B cell (primary cell): ENCODE data around the gene TMEM38A. TPM values are rescaled to one million over a fixed set of nuclear protein-coding genes. Genes with fewer than 3 reads are reported as not detected.

ENCODE experiments used
- ATAC-seq: fragments of 200-7000 bp; cut with Tn5 transposase; one replicate; pipeline ENCODE4 v1.10.0; 2021; ENCODE audit warnings: low read depth, mild to moderate bottlenecking, moderate number of reproducible peaks, moderate library complexity
- CTCF ChIA-PET: fragments of 350-600 bp; sonication (Branson Sonifier 250); formaldehyde crosslinking; loops from one replicate; lab custom pipeline; 2021; ENCODE audit warnings: antibody characterized with exemption, inconsistent platforms; lab: Charles Lee
- POLR2A ChIA-PET: fragments of 350-600 bp; sonication (Branson Sonifier 250); formaldehyde crosslinking; loops from one replicate; lab custom pipeline; 2021; ENCODE audit warnings: antibody characterized with exemption; lab: Charles Lee
- DNase-seq: peaks from one replicate; pipeline ENCODE4 v3.0.0; 2013
- H2AFZ ChIP-seq: 2 replicates; pipeline ENCODE4 v1.6.1; 2012; ENCODE audit warnings: mild to moderate bottlenecking, low read depth, low read length; ENCODE audit not compliant: insufficient read depth, poor library complexity, severe bottlenecking
- H3K27ac ChIP-seq, 2 donors: 1 replicate in 1 of 2; 2 replicates in 1 of 2; pipeline ENCODE4 v1.5.1; 2012 to 2013; ENCODE audit warnings: low read length in 2 of 2, mild to moderate bottlenecking in 2 of 2, moderate library complexity in 1 of 2
- H3K27me3 ChIP-seq, 4 experiments: fragments of 200-600 bp in 1 of 4; sonication (generic) in 1 of 4; replicated peaks in 1 of 4; 1 replicate in 2 of 4; 2 replicates in 2 of 4; pipeline versions ENCODE4 v1.6.1 to v1.7.0; 2013 to 2016; ENCODE audit warnings: low read length in 3 of 4, mild to moderate bottlenecking in 2 of 4, mixed read lengths in 1 of 4, moderate library complexity in 1 of 4; ENCODE audit not compliant: insufficient read depth in 4 of 4, control insufficient read depth in 3 of 4; ENCODE audit errors: control extremely low read depth in 1 of 4
- H3K36me3 ChIP-seq, 2 experiments: replicated peaks in 1 of 2; 1 replicate in 1 of 2; 2 replicates in 1 of 2; pipeline versions ENCODE4 v1.6.1 to v1.7.1; 2013; ENCODE audit warnings: low read length in 1 of 2; ENCODE audit not compliant: insufficient read depth in 2 of 2, control insufficient read depth in 1 of 2; ENCODE audit errors: control extremely low read depth in 1 of 2, extremely low read depth in 1 of 2
- H3K4me1 ChIP-seq, 2 donors: fragments of 200-600 bp in 1 of 2; sonication (generic) in 1 of 2; 1 replicate in 1 of 2; 2 replicates in 1 of 2; pipeline versions ENCODE4 v1.5.1 to v1.6.1; 2013 to 2017; ENCODE audit warnings: low read length in 2 of 2; ENCODE audit not compliant: control insufficient read depth in 2 of 2, insufficient read depth in 2 of 2
- H3K4me2 ChIP-seq: replicated peaks from 2 replicates; pipeline ENCODE3; 2012; ENCODE audit warnings: mild to moderate bottlenecking, low read depth, low read length; ENCODE audit not compliant: poor library complexity, severe bottlenecking
- H3K4me3 ChIP-seq, 5 experiments: fragments of 200-600 bp in 1 of 5; sonication (generic) in 1 of 5; 1 replicate in 3 of 5; 2 replicates in 2 of 5; pipeline versions ENCODE4 v1.5.1 to v1.7.0; 2011 to 2016; ENCODE audit warnings: low read length in 4 of 5, mild to moderate bottlenecking in 4 of 5, low read depth in 2 of 5, control low read depth in 1 of 5, moderate library complexity in 1 of 5; ENCODE audit not compliant: insufficient read depth in 1 of 5; ENCODE audit errors: control extremely low read depth in 1 of 5, extremely low read depth in 1 of 5
- H3K79me2 ChIP-seq: fragments of 200-600 bp; sonication (generic); one replicate; pipeline ENCODE4 v1.6.0; 2016; ENCODE audit warnings: low read length; ENCODE audit not compliant: control insufficient read depth, insufficient read depth
- H3K9ac ChIP-seq: fragments of 200-600 bp; sonication (generic); 2 replicates; pipeline ENCODE4 v1.6.1; 2017; ENCODE audit warnings: mild to moderate bottlenecking, low read length, moderate library complexity
- H3K9me3 ChIP-seq, 3 donors: one replicate each; pipeline versions ENCODE4 v1.6.1 to v1.7.1; 2013; ENCODE audit warnings: low read length in 2 of 3; ENCODE audit not compliant: control insufficient read depth in 2 of 3, insufficient read depth in 1 of 3; ENCODE audit errors: control extremely low read depth in 1 of 3
- H4K20me1 ChIP-seq: 2 replicates; pipeline ENCODE4 v1.6.0; 2012; ENCODE audit warnings: mild to moderate bottlenecking, low read length; ENCODE audit not compliant: insufficient read depth, control insufficient read depth, poor library complexity, severe bottlenecking
- H3K27ac Mint-ChIP-seq: one replicate; pipeline ENCODE4 v1.8.0; 2021; ENCODE audit warnings: mixed read lengths
- H3K27me3 Mint-ChIP-seq: one replicate; pipeline ENCODE4 v1.8.0; 2021; ENCODE audit warnings: mixed read lengths
- H3K4me1 Mint-ChIP-seq: one replicate; pipeline ENCODE4 v1.8.0; 2021; ENCODE audit warnings: mixed read lengths
- H3K4me3 Mint-ChIP-seq: one replicate; pipeline ENCODE4 v1.8.0; 2021; ENCODE audit warnings: mixed read lengths
- H3K9me3 Mint-ChIP-seq: one replicate; pipeline ENCODE4 v1.8.0; 2022; ENCODE audit warnings: mixed read lengths; ENCODE audit not compliant: insufficient read depth
- CTCF ChIP-seq: fragments of 200-600 bp; IDR thresholded peaks from one replicate; pipeline ENCODE4 v1.8.0; 2022; ENCODE audit warnings: antibody characterized with exemption, mild to moderate bottlenecking
- EZH2 ChIP-seq: IDR thresholded peaks from 2 replicates; pipeline ENCODE4 v1.6.1; 2012; ENCODE audit warnings: borderline replicate concordance, low read depth, mild to moderate bottlenecking, moderate library complexity, low read length; ENCODE audit not compliant: insufficient read depth, poor library complexity, severe bottlenecking
- WGBS: methylation state at CpG from one replicate; pipeline ENCODE4 v1.1.5; 2013; ENCODE audit warnings: missing lambda C conversion rate; ENCODE audit not compliant: insufficient coverage; 5-methylcytosine and 5-hydroxymethylcytosine counted together
- intact Hi-C: fragments of 100-400 bp; cut with micrococcal nuclease; formaldehyde crosslinking; loops from one replicate; pipeline ENCODE4 v1.10.0; 2022
- polyA plus RNA-seq: library from polyadenylated mRNA; depleted of rRNA; stranded (reverse); fragments of >200 nt; gene quantifications from 2 replicates; pipeline ENCODE4 v1.2.3, GENCODE V29; 2012
- total RNA-seq, 2 donors: library from RNA; stranded (reverse); fragments of 120-200 nt in 1 of 2; gene quantifications; 1 replicate in 1 of 2; 2 replicates in 1 of 2; pipeline versions ENCODE4 v1.2.3 to v1.2.4, GENCODE V29; 2013 to 2022

The TMEM38A gene
- total and polyA plus RNA-seq, 2 donors (not counting 1 experiment from before 2014, with no cell fraction given), result 5.7 to 7.1 TPM

GRCh38 chr19:16620018-16620417 lies 40.9 kb upstream of the TMEM38A start:
- H3K36me3 ChIP-seq, result peaks cover 0 to 29% of the 10 kb centered on the region in 2 experiments
- Mint-ChIP-seq H3K27me3 (no peaks in the 10 kb centered on the region), H3K27ac (no peak overlapping the region), H3K4me1 (peaks cover 84% of the 10 kb centered on the region), H3K9me3 (no peaks in the 10 kb centered on the region), H3K4me3 (no peak overlapping the region)
- H4K20me1 ChIP-seq, result peaks cover 100% of the 10 kb centered on the region
- no peak overlapping the region for H3K27ac ChIP-seq
- no peaks in the 10 kb centered on the region for H3K27me3 ChIP-seq
- peaks cover 33 to 51% of the 10 kb centered on the region in 2 donors for H3K4me1 ChIP-seq
- intact Hi-C loops, result no loop called here
- TF ChIP-seq EZH2, result no peak
- TF ChIP-seq CTCF, result no peak
- DNase-seq, result no peak
- H3K9me3 ChIP-seq, result no peaks in the 10 kb centered on the region
- H3K79me2 ChIP-seq, result peaks cover 100% of the 10 kb centered on the region
- no peak overlapping the region for H3K9ac ChIP-seq
- ChIA-PET CTCF (no interaction called here), POLR2A (no interaction called here)
- 96% methylated on average over 4 of the region's 5 CpGs for WGBS
- H3K4me2 ChIP-seq, result no peak overlapping the region
- H3K4me3 ChIP-seq, result no peak overlapping the region
- no peak for ATAC-seq
- H2AFZ ChIP-seq, result no peak overlapping the region

GRCh38 chr19:16620584-16620983 lies 40.4 kb upstream of the TMEM38A start:
- no peaks in the 10 kb centered on the region for H3K27me3 ChIP-seq
- ChIA-PET CTCF (no interaction called here), POLR2A (no interaction called here)
- TF ChIP-seq EZH2 (no peak), CTCF (no peak)
- H3K4me1 ChIP-seq, result peaks cover 30 to 47% of the 10 kb centered on the region in 2 donors
- peaks cover 0 to 33% of the 10 kb centered on the region in 2 experiments for H3K36me3 ChIP-seq
- Mint-ChIP-seq H3K27ac (no peak overlapping the region), H3K27me3 (no peaks in the 10 kb centered on the region), H3K4me3 (no peak overlapping the region), H3K9me3 (no peaks in the 10 kb centered on the region), H3K4me1 (peaks cover 85% of the 10 kb centered on the region)
- peaks cover 99% of the 10 kb centered on the region for H4K20me1 ChIP-seq
- no peaks in the 10 kb centered on the region for H3K9me3 ChIP-seq
- no CpG with 5 or more reads among the region's 3 CpGs for WGBS
- DNase-seq, result no peak
- H3K79me2 ChIP-seq, result peaks cover 100% of the 10 kb centered on the region
- no peak overlapping the region for H3K9ac ChIP-seq
- H3K4me2 ChIP-seq, result no peak overlapping the region
- intact Hi-C loops, result no loop called here
- no peak overlapping the region for H3K4me3 ChIP-seq
- ATAC-seq, result no peak
- H2AFZ ChIP-seq, result no peak overlapping the region
- no peak overlapping the region for H3K27ac ChIP-seq
